ENCODE results near the gene LRRC2. TPM values are rescaled to one million over a fixed set of nuclear protein-coding genes. Genes with fewer than 3 reads are reported as not detected.
"Not testable (repeated sequence)": the region's sequence is repeated elsewhere in the genome, so short reads cannot be mapped to it uniquely, and the experiment has no call there.

Gene LRRC2
- total and polyA plus RNA-seq, 4 donors, result 1.4 to 4.6 (median 2.9) TPM

DNA sequence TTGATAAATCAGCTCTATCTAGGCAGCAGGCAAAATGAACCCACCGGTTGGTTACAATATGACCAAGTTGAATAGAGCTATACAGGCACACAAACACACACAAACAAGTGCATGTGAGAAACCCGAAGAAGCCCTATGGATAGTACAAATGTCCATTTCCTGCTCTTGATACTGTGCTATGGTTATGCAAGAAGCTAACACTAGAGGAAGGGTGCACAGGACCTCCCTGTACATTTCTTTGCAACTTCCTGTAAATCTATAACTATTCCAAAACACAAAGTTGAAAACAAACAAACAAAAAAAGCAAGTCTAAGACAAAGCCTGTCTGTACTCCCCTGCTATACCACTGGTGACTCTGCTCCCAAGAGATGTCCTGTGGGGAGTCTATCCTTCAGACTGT, 38.0 kb upstream of the LRRC2 start:
- no peaks in the 10 kb centered on the region for H3K4me1 ChIP-seq (ENCODE audit: control insufficient read depth, insufficient read depth, low read length)
- no peak for DNase-seq (ENCODE audit: low read depth in 4 of 6, low spot score in 6 of 6)
- H3K4me3 ChIP-seq (ENCODE audit: low read depth, low read length), result no peak overlapping the region
- H3K36me3 ChIP-seq (ENCODE audit: control insufficient read depth, insufficient read depth, low read length), result no peaks in the 10 kb centered on the region
- 20% methylated on average over 1 of the region's 2 CpGs for WGBS (ENCODE audit: insufficient coverage)
- no peaks in the 10 kb centered on the region for H3K9me3 ChIP-seq (ENCODE audit: control insufficient read depth, insufficient read depth, low read length)
- no peak overlapping the region for H3K27ac ChIP-seq (ENCODE audit: low read depth, low read length)
- no peaks in the 10 kb centered on the region for H3K27me3 ChIP-seq (ENCODE audit: control insufficient read depth, insufficient read depth, low read length)

DNA sequence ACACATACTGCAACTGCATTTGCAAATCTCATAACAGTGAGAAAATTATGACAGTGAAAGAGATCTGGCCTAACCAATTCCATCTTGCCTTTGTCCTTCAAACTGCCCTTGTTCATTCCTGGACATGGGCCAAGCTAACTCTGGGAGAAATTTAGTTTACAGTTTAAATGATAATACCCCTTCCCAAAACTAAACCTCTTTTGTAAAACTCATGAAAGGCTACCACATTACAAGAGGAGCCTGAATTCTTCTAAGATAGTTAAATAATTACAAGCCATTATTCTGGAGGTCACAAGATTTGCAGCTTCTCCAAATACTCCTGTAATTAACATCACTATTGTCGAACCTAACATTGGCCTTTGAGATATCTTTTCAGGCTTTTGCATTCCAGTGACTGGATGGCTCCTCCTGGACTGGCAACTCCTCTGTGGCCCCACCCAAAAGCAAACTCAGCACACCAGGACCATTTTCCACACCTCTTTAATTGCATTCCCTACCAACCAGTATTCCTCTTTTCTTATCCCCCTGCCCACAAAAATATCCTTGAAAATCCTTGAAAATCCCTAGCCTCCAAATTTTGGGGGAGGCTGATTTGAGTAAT, 37.4 kb upstream of the LRRC2 start:
- no peak overlapping the region for H3K27ac ChIP-seq (ENCODE audit: low read depth, low read length)
- no peaks in the 10 kb centered on the region for H3K27me3 ChIP-seq (ENCODE audit: control insufficient read depth, insufficient read depth, low read length)
- no peak for DNase-seq (ENCODE audit: low read depth in 4 of 6, low spot score in 6 of 6)
- WGBS (ENCODE audit: insufficient coverage), result 36% methylated on average over 1 of the region's 1 CpG
- H3K4me1 ChIP-seq (ENCODE audit: control insufficient read depth, insufficient read depth, low read length), result no peaks in the 10 kb centered on the region
- no peaks in the 10 kb centered on the region for H3K36me3 ChIP-seq (ENCODE audit: control insufficient read depth, insufficient read depth, low read length)
- no peak overlapping the region for H3K4me3 ChIP-seq (ENCODE audit: low read depth, low read length)
- no peaks in the 10 kb centered on the region for H3K9me3 ChIP-seq (ENCODE audit: control insufficient read depth, insufficient read depth, low read length)

DNA sequence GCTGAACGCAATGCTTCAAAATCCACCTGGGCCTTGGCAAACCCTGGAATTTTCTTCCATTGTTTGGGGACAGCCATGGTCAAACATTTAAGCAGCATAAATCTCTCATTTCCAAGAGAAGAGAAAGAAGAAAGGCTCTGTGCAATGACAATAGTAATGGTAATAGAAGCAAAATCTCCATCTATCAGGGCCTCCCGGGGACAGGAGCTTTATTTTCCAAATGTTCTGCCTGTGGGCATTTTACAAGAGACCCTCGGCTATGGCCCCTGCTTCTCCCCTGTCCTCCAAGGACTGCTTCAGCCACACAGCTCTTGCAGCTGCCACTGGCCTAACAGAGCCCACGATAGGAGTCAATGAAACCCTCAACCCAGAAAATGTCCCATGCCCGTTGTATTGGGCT, 33.5 kb upstream of the LRRC2 start:
- Histone ChIP-seq H3K9me3 (ENCODE audit: control insufficient read depth, insufficient read depth, low read length) (no peaks in the 10 kb centered on the region), H3K4me1 (ENCODE audit: control insufficient read depth, insufficient read depth, low read length) (no peaks in the 10 kb centered on the region), H3K36me3 (ENCODE audit: control insufficient read depth, insufficient read depth, low read length) (no peaks in the 10 kb centered on the region), H3K27me3 (ENCODE audit: control insufficient read depth, insufficient read depth, low read length) (no peaks in the 10 kb centered on the region), H3K27ac (ENCODE audit: low read depth, low read length) (no peak overlapping the region), H3K4me3 (ENCODE audit: low read depth, low read length) (no peak overlapping the region)
- DNase-seq (ENCODE audit: low read depth in 4 of 6, low spot score in 6 of 6), result no peak
- 48% methylated on average over 5 of the region's 5 CpGs for WGBS (ENCODE audit: insufficient coverage)

DNA sequence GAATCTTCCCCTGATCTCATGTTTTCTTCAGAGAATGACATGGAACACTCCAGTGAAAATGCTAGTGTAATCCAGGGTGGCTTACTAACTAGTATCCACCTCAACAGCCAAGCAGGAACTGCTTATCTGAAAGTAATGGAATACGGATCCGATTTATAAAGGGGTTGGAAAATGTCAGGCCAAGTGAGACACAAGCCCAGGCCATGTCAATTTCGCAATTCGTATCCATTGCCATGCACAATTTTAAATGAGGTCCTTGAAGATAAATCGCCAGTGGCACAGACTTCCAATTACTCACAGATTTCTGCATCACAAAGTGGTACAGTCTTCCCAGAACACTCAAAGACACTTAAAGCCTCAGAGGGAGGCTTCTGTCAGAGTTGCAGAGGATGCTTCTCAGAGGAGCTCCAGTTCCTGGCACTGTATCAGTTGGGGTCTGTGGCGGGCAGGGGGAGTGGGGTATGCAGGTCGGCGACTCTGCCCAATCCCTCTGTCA, 29.8 kb upstream of the LRRC2 start:
- no peak for DNase-seq (ENCODE audit: low read depth in 4 of 6, low spot score in 6 of 6)
- no peaks in the 10 kb centered on the region for H3K9me3 ChIP-seq (ENCODE audit: control insufficient read depth, insufficient read depth, low read length)
- no peak overlapping the region for H3K27ac ChIP-seq (ENCODE audit: low read depth, low read length)
- no peaks in the 10 kb centered on the region for H3K4me1 ChIP-seq (ENCODE audit: control insufficient read depth, insufficient read depth, low read length)
- H3K4me3 ChIP-seq (ENCODE audit: low read depth, low read length), result no peak overlapping the region
- H3K36me3 ChIP-seq (ENCODE audit: control insufficient read depth, insufficient read depth, low read length), result no peaks in the 10 kb centered on the region
- H3K27me3 ChIP-seq (ENCODE audit: control insufficient read depth, insufficient read depth, low read length), result no peaks in the 10 kb centered on the region
- WGBS (ENCODE audit: insufficient coverage), result 92% methylated on average over 6 of the region's 8 CpGs

DNA sequence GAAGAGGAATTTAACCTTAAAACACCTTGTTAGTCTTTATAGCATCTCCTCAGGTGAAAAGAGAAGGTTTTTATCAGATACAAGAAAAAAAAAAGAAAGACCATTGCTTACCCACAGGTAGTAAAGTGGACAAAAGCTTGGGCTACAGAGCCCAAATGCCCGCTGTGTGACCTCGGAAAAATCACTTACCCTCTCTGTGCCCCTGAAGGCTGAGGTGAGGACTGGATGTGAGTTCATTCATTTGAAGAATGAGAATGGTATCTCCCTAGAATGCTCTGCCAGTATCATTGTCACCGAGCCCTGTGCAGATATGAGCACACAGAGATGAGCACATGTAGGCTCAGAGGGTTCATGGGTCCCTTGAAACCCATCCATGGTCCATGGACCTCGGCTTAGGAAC, 28.6 kb upstream of the LRRC2 start:
- Histone ChIP-seq H3K9me3 (ENCODE audit: control insufficient read depth, insufficient read depth, low read length) (no peaks in the 10 kb centered on the region), H3K27me3 (ENCODE audit: control insufficient read depth, insufficient read depth, low read length) (no peaks in the 10 kb centered on the region), H3K4me3 (ENCODE audit: low read depth, low read length) (no peak overlapping the region), H3K36me3 (ENCODE audit: control insufficient read depth, insufficient read depth, low read length) (no peaks in the 10 kb centered on the region), H3K4me1 (ENCODE audit: control insufficient read depth, insufficient read depth, low read length) (no peaks in the 10 kb centered on the region), H3K27ac (ENCODE audit: low read depth, low read length) (no peak overlapping the region)
- WGBS (ENCODE audit: insufficient coverage), result 91% methylated on average over 2 of the region's 4 CpGs
- DNase-seq (ENCODE audit: low read depth in 4 of 6, low spot score in 6 of 6), result no peak

DNA sequence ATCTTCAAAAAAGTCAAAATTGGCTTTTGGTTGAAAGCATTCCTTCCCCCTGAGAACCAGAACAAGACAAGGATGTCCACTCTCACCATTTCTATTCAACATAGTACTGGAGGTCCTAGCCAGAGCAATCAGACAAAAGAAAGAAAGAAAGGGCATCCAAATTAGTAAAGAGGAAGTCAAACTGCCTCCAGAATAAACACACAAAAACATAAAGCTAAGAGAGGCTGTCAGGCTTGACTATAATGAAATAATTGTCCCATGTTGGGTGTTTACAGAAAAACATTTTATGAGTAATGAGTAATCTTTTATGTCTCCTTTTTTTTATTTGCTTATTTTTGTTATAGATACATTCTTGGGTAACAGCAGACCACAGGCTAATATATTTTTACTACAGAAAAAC, 27.9 kb upstream of the LRRC2 start:
- H3K36me3 ChIP-seq (ENCODE audit: control insufficient read depth, insufficient read depth, low read length), result no peaks in the 10 kb centered on the region
- no peaks in the 10 kb centered on the region for H3K9me3 ChIP-seq (ENCODE audit: control insufficient read depth, insufficient read depth, low read length)
- H3K4me1 ChIP-seq (ENCODE audit: control insufficient read depth, insufficient read depth, low read length), result no peaks in the 10 kb centered on the region
- no peak overlapping the region for H3K4me3 ChIP-seq (ENCODE audit: low read depth, low read length)
- DNase-seq (ENCODE audit: low read depth in 4 of 6, low spot score in 6 of 6), result no peak
- H3K27ac ChIP-seq (ENCODE audit: low read depth, low read length), result no peak overlapping the region
- no peaks in the 10 kb centered on the region for H3K27me3 ChIP-seq (ENCODE audit: control insufficient read depth, insufficient read depth, low read length)

DNA sequence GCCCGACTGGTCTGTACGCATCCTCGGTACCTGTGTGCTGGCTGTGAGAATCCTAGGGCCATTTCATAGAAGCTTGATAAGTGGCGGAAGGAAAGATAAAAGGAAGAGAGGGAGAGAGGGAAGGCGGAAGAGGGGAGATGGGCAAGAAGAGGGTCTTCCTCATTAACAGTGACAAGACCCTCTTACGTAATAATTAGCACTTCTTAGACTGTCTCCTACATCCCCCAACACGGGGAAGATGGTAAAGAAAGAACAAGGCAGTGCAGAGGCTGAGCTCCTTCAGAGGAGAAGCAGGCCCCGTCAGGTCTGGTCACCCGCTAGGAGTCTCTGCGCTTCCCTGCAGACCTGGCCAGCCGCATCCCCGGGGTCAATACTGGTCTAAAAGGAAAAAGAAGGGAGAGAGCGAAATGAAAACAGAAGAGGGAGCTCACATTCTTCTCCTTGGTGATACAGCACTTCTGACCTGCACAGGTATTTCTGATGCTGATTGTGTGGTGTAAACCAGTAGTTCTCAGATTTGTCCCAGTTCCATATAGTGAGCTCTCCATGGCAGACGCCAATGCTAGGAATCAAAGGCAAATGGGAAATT, 27.3 kb upstream of the LRRC2 start:
- WGBS (ENCODE audit: insufficient coverage), result 84% methylated on average over 7 of the region's 14 CpGs
- no peaks in the 10 kb centered on the region for H3K4me1 ChIP-seq (ENCODE audit: control insufficient read depth, insufficient read depth, low read length)
- H3K27ac ChIP-seq (ENCODE audit: low read depth, low read length), result no peak overlapping the region
- no peaks in the 10 kb centered on the region for H3K9me3 ChIP-seq (ENCODE audit: control insufficient read depth, insufficient read depth, low read length)
- no peaks in the 10 kb centered on the region for H3K27me3 ChIP-seq (ENCODE audit: control insufficient read depth, insufficient read depth, low read length)
- H3K36me3 ChIP-seq (ENCODE audit: control insufficient read depth, insufficient read depth, low read length), result no peaks in the 10 kb centered on the region
- H3K4me3 ChIP-seq (ENCODE audit: low read depth, low read length), result no peak overlapping the region
- DNase-seq (ENCODE audit: low read depth in 4 of 6, low spot score in 6 of 6), result no peak

DNA sequence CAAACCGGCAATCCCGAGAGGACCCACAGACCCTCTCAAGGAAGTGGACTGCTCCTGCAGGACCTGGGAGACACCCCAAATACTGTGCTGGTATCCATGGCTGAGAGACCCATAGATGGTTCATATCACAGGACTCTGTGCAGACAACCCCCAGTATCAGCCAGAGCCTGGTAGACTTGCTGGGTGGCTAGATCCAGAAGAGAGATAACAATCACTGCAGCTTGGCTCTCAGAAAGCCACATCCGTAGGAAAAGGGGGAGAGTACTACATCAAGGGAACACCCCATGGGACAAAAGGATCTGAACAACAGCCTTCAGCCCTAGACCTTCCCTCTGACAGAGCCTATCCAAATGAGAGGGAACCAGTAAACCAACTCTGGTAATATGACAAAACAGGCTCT, 21.2 kb upstream of the LRRC2 start:
- not testable (repeated sequence) for H3K4me1 ChIP-seq (ENCODE audit: control insufficient read depth, insufficient read depth, low read length); H3K4me3 ChIP-seq (ENCODE audit: low read depth, low read length); H3K36me3 ChIP-seq (ENCODE audit: control insufficient read depth, insufficient read depth, low read length); H3K27me3 ChIP-seq (ENCODE audit: control insufficient read depth, insufficient read depth, low read length); H3K9me3 ChIP-seq (ENCODE audit: control insufficient read depth, insufficient read depth, low read length); DNase-seq (ENCODE audit: low read depth in 4 of 6, low spot score in 6 of 6); H3K27ac ChIP-seq (ENCODE audit: low read depth, low read length)
- 77% methylated on average over 2 of the region's 3 CpGs for WGBS (ENCODE audit: insufficient coverage)

DNA sequence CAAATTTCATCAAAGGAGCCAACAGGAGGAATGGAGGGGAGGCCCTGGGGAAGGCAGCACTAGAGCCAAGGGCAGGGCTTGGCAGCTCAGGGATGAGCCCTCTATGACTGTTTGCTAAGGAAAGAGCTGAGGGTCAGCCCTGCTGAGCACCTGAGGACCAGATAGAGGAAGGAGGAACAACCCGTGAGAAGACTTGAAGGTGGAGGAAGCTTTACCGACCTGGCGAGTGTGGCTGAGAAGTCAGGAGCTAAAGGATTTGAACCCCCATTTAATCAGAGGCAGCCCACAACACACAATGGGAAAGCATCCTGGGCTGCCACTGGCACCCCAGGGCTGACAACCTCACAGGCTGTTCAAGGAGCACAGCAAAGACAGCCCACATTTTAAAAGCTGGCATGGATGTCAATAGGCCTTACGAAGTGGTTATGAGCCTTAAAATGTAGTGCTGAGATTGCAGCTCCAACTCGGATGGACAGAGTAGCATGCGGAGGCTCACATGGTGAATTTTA, 20.7 kb upstream of the LRRC2 start:
- H3K9me3 ChIP-seq (ENCODE audit: control insufficient read depth, insufficient read depth, low read length), result no peaks in the 10 kb centered on the region
- H3K36me3 ChIP-seq (ENCODE audit: control insufficient read depth, insufficient read depth, low read length), result no peaks in the 10 kb centered on the region
- no peak for DNase-seq (ENCODE audit: low read depth in 4 of 6, low spot score in 6 of 6)
- WGBS (ENCODE audit: insufficient coverage), result 81% methylated on average over 6 of the region's 6 CpGs
- H3K27ac ChIP-seq (ENCODE audit: low read depth, low read length), result no peak overlapping the region
- H3K4me1 ChIP-seq (ENCODE audit: control insufficient read depth, insufficient read depth, low read length), result no peaks in the 10 kb centered on the region
- no peaks in the 10 kb centered on the region for H3K27me3 ChIP-seq (ENCODE audit: control insufficient read depth, insufficient read depth, low read length)
- no peak overlapping the region for H3K4me3 ChIP-seq (ENCODE audit: low read depth, low read length)
